PFSK-1 (cell line): ENCODE data around the gene MMD.

Experiments used
- FOXP2 ChIP-seq: optimal IDR thresholded peaks from 2 replicates; pipeline ENCODE3; 2011; ENCODE audit warnings: borderline replicate concordance, control low read depth, inconsistent platforms; ENCODE audit not compliant: insufficient read depth; ENCODE audit errors: extremely low read length, extremely low read depth
- POLR2AphosphoS5 ChIP-seq: IDR thresholded peaks from 2 replicates; pipeline ENCODE4 v1.6.1; 2012; ENCODE audit warnings: low read depth, mild to moderate bottlenecking, control low read depth, low read length, moderate library complexity
- SIN3A ChIP-seq: IDR thresholded peaks from 2 replicates; pipeline ENCODE4 v1.6.1; 2012; ENCODE audit warnings: mild to moderate bottlenecking, low read length, moderate library complexity, borderline replicate concordance; ENCODE audit not compliant: insufficient read depth
- TAF1 ChIP-seq: IDR thresholded peaks from 2 replicates; pipeline ENCODE4 v1.6.1; 2012; ENCODE audit warnings: low read length, control low read depth, borderline replicate concordance; ENCODE audit not compliant: insufficient read depth
- TF ChIP-seq, protein P1 (sequence below), 2 experiments: IDR thresholded peaks; 2 replicates each; pipeline versions ENCODE4 v1.6.1 to v1.8.0; 2011 to 2012; ENCODE audit warnings: low read depth in 2 of 2, low read length in 2 of 2, control low read depth in 1 of 2, inconsistent platforms in 1 of 2, mild to moderate bottlenecking in 1 of 2, moderate library complexity in 1 of 2; ENCODE audit not compliant: insufficient read depth in 1 of 2

The MMD gene

GRCh38 chr17:55388842-55389241, 32.8 kb downstream of the MMD start:
- TF ChIP-seq POLR2AphosphoS5, result no peak
- TF ChIP-seq, protein P1, sequence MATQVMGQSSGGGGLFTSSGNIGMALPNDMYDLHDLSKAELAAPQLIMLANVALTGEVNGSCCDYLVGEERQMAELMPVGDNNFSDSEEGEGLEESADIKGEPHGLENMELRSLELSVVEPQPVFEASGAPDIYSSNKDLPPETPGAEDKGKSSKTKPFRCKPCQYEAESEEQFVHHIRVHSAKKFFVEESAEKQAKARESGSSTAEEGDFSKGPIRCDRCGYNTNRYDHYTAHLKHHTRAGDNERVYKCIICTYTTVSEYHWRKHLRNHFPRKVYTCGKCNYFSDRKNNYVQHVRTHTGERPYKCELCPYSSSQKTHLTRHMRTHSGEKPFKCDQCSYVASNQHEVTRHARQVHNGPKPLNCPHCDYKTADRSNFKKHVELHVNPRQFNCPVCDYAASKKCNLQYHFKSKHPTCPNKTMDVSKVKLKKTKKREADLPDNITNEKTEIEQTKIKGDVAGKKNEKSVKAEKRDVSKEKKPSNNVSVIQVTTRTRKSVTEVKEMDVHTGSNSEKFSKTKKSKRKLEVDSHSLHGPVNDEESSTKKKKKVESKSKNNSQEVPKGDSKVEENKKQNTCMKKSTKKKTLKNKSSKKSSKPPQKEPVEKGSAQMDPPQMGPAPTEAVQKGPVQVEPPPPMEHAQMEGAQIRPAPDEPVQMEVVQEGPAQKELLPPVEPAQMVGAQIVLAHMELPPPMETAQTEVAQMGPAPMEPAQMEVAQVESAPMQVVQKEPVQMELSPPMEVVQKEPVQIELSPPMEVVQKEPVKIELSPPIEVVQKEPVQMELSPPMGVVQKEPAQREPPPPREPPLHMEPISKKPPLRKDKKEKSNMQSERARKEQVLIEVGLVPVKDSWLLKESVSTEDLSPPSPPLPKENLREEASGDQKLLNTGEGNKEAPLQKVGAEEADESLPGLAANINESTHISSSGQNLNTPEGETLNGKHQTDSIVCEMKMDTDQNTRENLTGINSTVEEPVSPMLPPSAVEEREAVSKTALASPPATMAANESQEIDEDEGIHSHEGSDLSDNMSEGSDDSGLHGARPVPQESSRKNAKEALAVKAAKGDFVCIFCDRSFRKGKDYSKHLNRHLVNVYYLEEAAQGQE (IDR thresholded peaks at IDR 0.05; ENCODE audit: insufficient read depth in 1 of 2, low read depth in 2 of 2, low read length in 2 of 2), result no peak
- no peak for TF ChIP-seq SIN3A

- TF ChIP-seq, protein P1 (IDR thresholded peaks at IDR 0.05; ENCODE audit: insufficient read depth in 1 of 2, low read depth in 2 of 2, low read length in 2 of 2), result no peak
These were observed 34.8 kb downstream of the MMD start for GRCh38 chr17:55386796-55387332.

GRCh38 chr17:55384643-55385232, 36.9 kb downstream of the MMD start:
- TF ChIP-seq SIN3A (no peak), POLR2AphosphoS5 (no peak), TAF1 (no peak), FOXP2 (no peak)
- TF ChIP-seq, protein P1 (IDR thresholded peaks at IDR 0.05; ENCODE audit: insufficient read depth in 1 of 2, low read depth in 2 of 2, low read length in 2 of 2), result no peak

DNA sequence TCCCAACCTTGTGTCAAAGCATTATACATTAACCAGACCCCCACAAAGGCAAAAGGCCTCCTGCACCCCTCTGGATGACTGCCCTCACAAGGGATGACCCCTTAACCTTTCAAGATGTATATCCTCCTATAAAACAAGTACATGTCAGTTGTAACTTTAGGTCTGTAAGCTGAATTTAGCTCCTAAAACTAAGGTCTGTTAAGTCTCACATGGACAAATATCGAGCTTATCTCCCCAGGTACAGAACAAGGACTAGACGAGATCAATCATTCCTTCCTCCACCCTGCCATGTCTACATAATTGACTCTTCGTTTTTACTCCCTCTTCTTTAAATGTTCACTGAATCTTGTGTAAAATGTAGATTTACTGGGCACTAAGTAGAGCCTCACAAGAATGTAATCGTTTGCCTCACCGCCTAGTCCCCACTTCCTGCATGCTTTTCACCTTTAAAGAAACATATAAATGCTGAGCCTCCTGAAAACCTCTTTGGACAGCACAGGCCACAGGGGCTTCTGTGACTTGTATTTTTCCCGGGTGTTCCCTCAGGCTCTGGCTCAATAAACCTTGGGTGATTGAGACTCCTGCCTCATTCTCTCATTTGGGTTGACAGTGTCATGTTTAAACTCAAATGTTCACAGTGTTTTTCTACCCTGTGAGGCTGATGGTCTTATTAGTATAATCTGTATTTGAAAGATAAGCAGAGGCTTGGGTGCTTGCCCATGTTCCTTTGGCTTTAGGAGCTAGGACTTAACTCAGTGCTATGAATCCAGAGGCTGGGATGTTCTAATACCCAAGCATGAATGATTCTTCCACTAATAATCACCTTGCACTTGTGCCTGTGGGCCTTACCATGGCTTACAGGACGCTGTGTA, 37.6 kb downstream of the MMD start:
- TF ChIP-seq SIN3A, result no peak
- TF ChIP-seq TAF1, result no peak
- no peak for TF ChIP-seq FOXP2
- TF ChIP-seq, protein P1 (IDR thresholded peaks at IDR 0.05; ENCODE audit: insufficient read depth in 1 of 2, low read depth in 2 of 2, low read length in 2 of 2), result no peak
- no peak for TF ChIP-seq POLR2AphosphoS5
